Gastroesophageal sphincter (tissue), 4 donors: ENCODE results near the gene ADAMTS19. TPM values are rescaled to one million over a fixed set of nuclear protein-coding genes. Genes with fewer than 3 reads are reported as not detected.

Experiments used
- ATAC-seq: fragments of 150-250 bp; one replicate; pipeline ENCODE4 v1.9.1; 2016; ENCODE audit warnings: mild to moderate bottlenecking, moderate library complexity
- H3K27ac ChIP-seq, 4 donors: fragments of 200-600 bp; sonication (generic) in 3 of 4; 1 replicate in 3 of 4; 2 replicates in 1 of 4; pipeline ENCODE4 v1.5.1; 2016 to 2019
- H3K27me3 ChIP-seq: fragments of 200-600 bp; sonication (generic); one replicate; pipeline ENCODE4 v1.5.1; 2019
- H3K36me3 ChIP-seq, 2 donors: fragments of 200-600 bp; sonication (generic); one replicate each; pipeline ENCODE4 v1.5.1; 2019; ENCODE audit warnings: control low read depth in 1 of 2
- H3K4me1 ChIP-seq, 3 donors: fragments of 200-600 bp; sonication (generic); 1 replicate in 2 of 3; 2 replicates in 1 of 3; pipeline ENCODE4 v1.5.1; 2016 to 2019; ENCODE audit warnings: control low read depth in 2 of 3
- H3K4me3 ChIP-seq, 2 donors: fragments of 200-600 bp; sonication (generic); one replicate each; pipeline ENCODE4 v1.5.1; 2019; ENCODE audit warnings: mild to moderate bottlenecking in 1 of 2, moderate library complexity in 1 of 2
- H3K9me3 ChIP-seq, 3 donors: fragments of 200-600 bp; sonication (generic); one replicate each; pipeline ENCODE4 v1.5.1; 2017 to 2019; ENCODE audit warnings: control low read depth in 2 of 3
- CTCF ChIP-seq, 4 experiments: fragments of 200-600 bp in 2 of 4; fragments of 450-650 bp in 2 of 4; sonication (generic) in 1 of 4; IDR thresholded peaks; one replicate each; pipeline ENCODE4 v1.5.1; 2017 to 2019; ENCODE audit warnings: antibody characterized with exemption in 4 of 4, mild to moderate bottlenecking in 2 of 4, moderate library complexity in 2 of 4
- EP300 ChIP-seq: sonication (generic); formaldehyde crosslinking; IDR thresholded peaks from one replicate; pipeline ENCODE4 v1.6.1; 2017; ENCODE audit warnings: antibody characterized with exemption, mild to moderate bottlenecking
- POLR2A ChIP-seq, 2 donors: fragments of 450-650 bp; IDR thresholded peaks; one replicate each; pipeline ENCODE4 v1.6.1; 2017; ENCODE audit warnings: antibody characterized with exemption in 2 of 2, mild to moderate bottlenecking in 2 of 2, moderate library complexity in 1 of 2
- POLR2AphosphoS5 ChIP-seq: sonication (generic); formaldehyde crosslinking; IDR thresholded peaks from one replicate; pipeline ENCODE4 v1.6.1; 2017; ENCODE audit warnings: antibody characterized with exemption
- WGBS, 2 donors: methylation state at CpG; one replicate each; pipeline ENCODE4 v1.1.5; 2018; ENCODE audit warnings: low coverage in 1 of 2; 5-methylcytosine and 5-hydroxymethylcytosine counted together
- total RNA-seq, 4 donors: library from RNA; depleted of rRNA; stranded (reverse); fragments of >200 nt; gene quantifications; one replicate each; pipeline ENCODE4 v1.1.0, GENCODE V29; 2016

The ADAMTS19 gene
- total RNA-seq, 4 donors from 2014 or later: 0.94 to 11.3 (median 4.4) TPM

DNA sequence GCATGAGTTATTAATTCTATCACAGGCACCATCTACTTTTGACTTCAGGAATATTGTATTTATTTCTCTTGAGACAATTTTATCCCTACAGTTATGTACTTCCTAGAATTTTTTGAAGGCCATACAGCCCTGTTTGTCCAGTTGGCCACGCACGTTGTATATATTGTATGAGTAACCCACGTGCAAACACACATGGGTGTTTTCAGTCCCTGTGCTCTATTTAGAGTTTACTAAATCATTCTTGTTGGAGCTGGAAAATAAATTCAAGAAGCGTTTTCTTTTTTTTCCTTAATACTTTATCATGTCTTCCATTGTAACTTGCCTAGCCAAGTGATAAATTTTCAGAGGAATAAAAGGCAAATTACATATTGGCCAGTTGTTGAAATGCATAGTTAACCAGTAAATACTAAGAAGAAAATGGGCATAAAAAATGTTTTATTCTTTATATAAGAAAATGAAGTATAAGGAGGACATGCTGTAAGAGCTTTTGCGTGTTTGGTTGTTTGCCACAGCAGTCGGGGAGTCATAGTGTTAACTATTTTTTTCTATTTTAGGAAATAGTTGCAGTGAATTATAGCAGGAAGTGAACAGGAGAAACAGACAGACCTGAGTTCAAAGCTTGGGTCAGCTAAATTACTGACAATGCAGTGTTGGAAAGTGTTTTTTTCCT lies 201.4 kb downstream of the ADAMTS19 start:
- no peak for TF ChIP-seq POLR2AphosphoS5
- TF ChIP-seq CTCF (IDR thresholded peaks at IDR 0.05): no peak
- no peak for TF ChIP-seq EP300
- no peak for TF ChIP-seq POLR2A (IDR thresholded peaks at IDR 0.05)
- 72 to 87% methylated on average over 6 of the region's 6 CpGs for WGBS, 2 donors
- ATAC-seq: no peak
- no peaks in the 10 kb centered on the region for H3K27me3 ChIP-seq
- no peaks in the 10 kb centered on the region for H3K4me1 ChIP-seq
- H3K36me3 ChIP-seq: no peaks in the 10 kb centered on the region
- no peaks in the 10 kb centered on the region for H3K9me3 ChIP-seq
- H3K27ac ChIP-seq: no peak overlapping the region
- H3K4me3 ChIP-seq: no peak overlapping the region

DNA sequence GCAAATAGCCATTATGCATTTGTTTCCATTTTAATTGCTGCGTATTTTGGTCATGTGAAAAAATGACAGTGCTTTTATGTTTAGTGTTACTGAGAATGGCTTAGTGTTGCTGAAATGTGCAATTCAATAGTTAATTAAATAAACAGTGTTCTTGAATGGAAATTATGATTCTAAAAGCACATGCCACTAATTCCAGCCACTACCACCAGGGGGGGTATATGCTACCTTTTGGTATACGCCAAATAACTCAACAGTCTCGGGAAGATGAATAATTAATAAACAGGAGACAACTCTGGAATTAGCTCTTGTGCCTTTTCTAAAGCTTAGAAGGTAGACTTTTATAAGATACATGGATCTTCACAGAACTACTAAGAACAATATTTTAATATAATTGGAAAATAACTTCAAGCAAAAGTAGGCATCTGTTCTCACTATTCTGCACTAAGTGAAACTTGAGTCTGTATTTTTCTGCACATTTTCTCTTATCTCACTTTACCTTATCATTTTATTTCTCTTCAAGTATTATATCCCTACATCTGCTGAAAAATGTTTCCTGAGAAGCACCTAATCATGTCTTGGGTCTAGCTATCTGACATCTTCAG lies 204.3 kb downstream of the ADAMTS19 start:
- H3K27me3 ChIP-seq: no peaks in the 10 kb centered on the region
- 69% methylated on average over 3 of the region's 3 CpGs for WGBS, 2 donors
- H3K4me1 ChIP-seq: no peaks in the 10 kb centered on the region
- H3K9me3 ChIP-seq: peaks cover 0 to 12% (median 0%) of the 10 kb centered on the region in 3 donors
- H3K36me3 ChIP-seq: no peaks in the 10 kb centered on the region
- no peak for ATAC-seq
- H3K4me3 ChIP-seq: no peak overlapping the region
- no peak for TF ChIP-seq EP300
- TF ChIP-seq CTCF (IDR thresholded peaks at IDR 0.05): peak; percentile 31 to 62 (median 55)
- no peak for TF ChIP-seq POLR2AphosphoS5
- no peak overlapping the region for H3K27ac ChIP-seq

- TF ChIP-seq CTCF (IDR thresholded peaks at IDR 0.05) (no peak), POLR2AphosphoS5 (no peak), POLR2A (IDR thresholded peaks at IDR 0.05) (no peak), EP300 (no peak)
- no peak overlapping the region for H3K4me3 ChIP-seq
- no peaks in the 10 kb centered on the region for H3K27me3 ChIP-seq
- WGBS, 2 donors: 41 to 50% methylated on average over 1 to 2 of the region's 2 CpGs
- peaks cover 0 to 12% (median 0%) of the 10 kb centered on the region in 3 donors for H3K9me3 ChIP-seq
- no peaks in the 10 kb centered on the region for H3K4me1 ChIP-seq
- no peaks in the 10 kb centered on the region for H3K36me3 ChIP-seq
- no peak overlapping the region for H3K27ac ChIP-seq
- no peak for ATAC-seq
Measured at GRCh38 chr5:129670957-129671500, 210.9 kb downstream of the ADAMTS19 start.

DNA sequence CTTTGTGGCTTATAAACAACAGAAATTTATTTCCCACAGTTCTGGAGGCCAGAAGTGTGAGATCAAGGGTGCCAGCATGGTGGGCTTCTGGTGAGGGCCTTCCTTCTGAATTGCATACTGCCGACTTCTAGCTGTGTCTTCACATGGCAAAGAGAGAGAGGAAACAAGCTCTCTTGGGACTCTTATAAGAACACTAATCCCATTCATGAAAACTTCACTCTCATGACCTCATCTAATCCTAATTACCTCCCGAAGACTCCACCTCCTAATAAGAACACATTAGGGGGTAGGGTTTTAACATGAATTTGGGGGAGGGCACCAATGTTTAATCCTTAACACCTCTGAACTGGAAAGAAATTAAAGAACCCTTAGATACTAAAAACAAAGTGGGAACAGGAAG lies 211.9 kb downstream of the ADAMTS19 start:
- Histone ChIP-seq H3K4me1 (no peaks in the 10 kb centered on the region), H3K27ac (no peak overlapping the region), H3K36me3 (no peaks in the 10 kb centered on the region), H3K4me3 (no peak overlapping the region), H3K9me3 (peaks cover 0 to 12% (median 0%) of the 10 kb centered on the region in 3 donors), H3K27me3 (no peaks in the 10 kb centered on the region)
- TF ChIP-seq EP300 (no peak), POLR2AphosphoS5 (no peak), POLR2A (IDR thresholded peaks at IDR 0.05) (no peak), CTCF (IDR thresholded peaks at IDR 0.05) (no peak)
- ATAC-seq: no peak
- 75 to 88% methylated on average over 1 of the region's 2 CpGs for WGBS, 2 donors

DNA sequence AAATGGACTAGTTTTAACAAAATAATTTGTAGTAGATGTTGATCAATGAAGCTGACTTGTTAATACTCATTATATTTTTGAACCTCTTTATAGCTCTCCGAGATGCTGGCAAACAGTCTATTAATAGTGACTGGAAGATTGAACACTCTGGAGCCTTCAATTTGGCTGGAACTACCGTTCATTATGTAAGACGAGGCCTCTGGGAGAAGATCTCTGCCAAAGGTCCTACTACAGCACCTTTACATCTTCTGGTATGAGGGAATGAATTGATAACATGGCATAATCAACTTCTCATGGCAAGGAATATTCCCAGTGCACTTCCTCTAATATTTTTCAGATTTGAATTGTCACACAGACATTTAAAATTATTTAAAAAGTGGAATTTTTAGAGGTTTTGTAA lies 219.6 kb downstream of the ADAMTS19 start:
- no peak for TF ChIP-seq EP300
- TF ChIP-seq CTCF (IDR thresholded peaks at IDR 0.05): no peak
- TF ChIP-seq POLR2AphosphoS5: no peak
- no peak for TF ChIP-seq POLR2A (IDR thresholded peaks at IDR 0.05)
- ATAC-seq: no peak
- no peak overlapping the region for H3K4me3 ChIP-seq
- H3K36me3 ChIP-seq: no peaks in the 10 kb centered on the region
- no peaks in the 10 kb centered on the region for H3K9me3 ChIP-seq
- no peaks in the 10 kb centered on the region for H3K4me1 ChIP-seq
- no peak overlapping the region for H3K27ac ChIP-seq
- 27 to 42% methylated on average over 3 of the region's 3 CpGs for WGBS, 2 donors
- no peaks in the 10 kb centered on the region for H3K27me3 ChIP-seq
